Heart right ventricle (tissue), 16 donors: Measurements from ENCODE around the gene DEFB116. TPM values are rescaled to one million over a fixed set of nuclear protein-coding genes. Genes with fewer than 3 reads are reported as not detected.

ENCODE experiments used
- ATAC-seq, 8 donors: fragments of 200-7000 bp; cut with Tn5 transposase; one replicate each; pipeline ENCODE4 v1.9.1; 2020; ENCODE audit warnings: mild to moderate bottlenecking in 8 of 8, moderate library complexity in 8 of 8, moderate number of reproducible peaks in 1 of 8
- DNase-seq, 2 donors: peaks; one replicate each; pipeline ENCODE4 v3.0.0-alpha.2; 2020
- H3K27ac ChIP-seq, 10 donors: fragments of 200-600 bp; sonication (generic) in 2 of 10; one replicate each; pipeline versions ENCODE4 v1.5.0 to v1.8.0; 2020 to 2022; ENCODE audit warnings: mild to moderate bottlenecking in 3 of 10
- H3K27me3 ChIP-seq, 7 donors: fragments of 200-600 bp; one replicate each; pipeline ENCODE4 v1.8.0; 2021 to 2022; ENCODE audit warnings: mild to moderate bottlenecking in 2 of 7
- H3K36me3 ChIP-seq, 9 donors: fragments of 200-600 bp; sonication (generic) in 1 of 9; one replicate each; pipeline versions ENCODE4 v1.5.0 to v1.8.0; 2020 to 2022; ENCODE audit warnings: mild to moderate bottlenecking in 2 of 9
- H3K4me1 ChIP-seq, 9 donors: fragments of 200-600 bp; sonication (generic) in 1 of 9; one replicate each; pipeline versions ENCODE4 v1.5.0 to v1.8.0; 2020 to 2022; ENCODE audit warnings: mild to moderate bottlenecking in 4 of 9
- H3K4me3 ChIP-seq, 10 donors: fragments of 200-600 bp; sonication (generic) in 2 of 10; one replicate each; pipeline versions ENCODE4 v1.5.0 to v1.8.0; 2020 to 2022; ENCODE audit warnings: mild to moderate bottlenecking in 7 of 10, moderate library complexity in 2 of 10
- H3K9me3 ChIP-seq, 11 donors: fragments of 200-600 bp in 10 of 11; sonication (generic) in 2 of 11; one replicate each; pipeline versions ENCODE4 v1.5.0 to v1.8.0; 2013 to 2022; ENCODE audit warnings: mild to moderate bottlenecking in 2 of 11, control low read depth in 1 of 11, moderate library complexity in 1 of 11
- WGBS, 2 donors: extraction: QIAGEN DNeasy Blood & Tissue Kit; methylation state at CpG; one replicate each; pipeline ENCODE4 v1.1.7; 2013; ENCODE audit warnings: inconsistent platforms in 1 of 2; 5-methylcytosine and 5-hydroxymethylcytosine counted together
- intact Hi-C, 10 donors: fragments of 100-400 bp; cut with DNase I; formaldehyde crosslinking; loops; one replicate each; pipeline versions ENCODE4 v1.11.1 to v1.14.2; 2022
- long read RNA-seq, 3 donors: library from polyadenylated mRNA; unstranded; transcript quantifications; one replicate each; pipeline ENCODE4 v2.0.0, GENCODE V29; 2020 to 2021
- polyA plus RNA-seq, 2 donors: library from polyadenylated mRNA; stranded (reverse); fragments of 200-250 nt; gene quantifications; one replicate each; pipeline ENCODE4 v1.2.3, GENCODE V29; 2013
- total RNA-seq, 10 donors: library from RNA; stranded (reverse); fragmentation: NEBNext Ultra II Directional in 3 of 10; extraction: Animal tissue kit (Norgen Biotek cat#: 25700) in 3 of 10; gene quantifications; one replicate each; pipeline versions ENCODE4 v1.2.1 to v1.2.4, GENCODE V29; 2021 to 2023
- TF ChIP-seq, protein P1 (sequence below), 9 donors: fragments of 200-600 bp; sonication (generic) in 2 of 9; IDR thresholded peaks; one replicate each; pipeline versions ENCODE4 v1.5.0 to v1.8.0; 2021 to 2022; ENCODE audit warnings: antibody characterized with exemption in 9 of 9, mild to moderate bottlenecking in 5 of 9, moderate library complexity in 1 of 9
- donor health status: Arrhythmogenic right ventricular cardiomyopathy.
- donor health status: ischemic (EF 13 %, LVEDD 7.1; RV severe dilation, severe dysfunction).
- donor health status: healthy with polysubstance abuse.
- donor health status: DM: no; HTN: yes; CAD: no.
- donor health status: DM: no; HTN: no; CAD: no.
- donor health status: ischemic (EF 25% LVEDD 6.9; RV normal size, moderate dysfunction).
- donor health status: ischemic (EF 25% LVEDD 5.7; RV mildly dilated, moderate dysfunction).
- donor health status: healthy.
- donor health status: DM: yes; HTN: yes; CAD: no.
- donor health status: Ischemic cardiomyopathy.
- donor health status: ischemic (EF 35%, LVEDD 5.7; RV mildly dilated, moderate dysfunction).
- donor health status: nonischemic (EF 11% LVEDD 7.7; RV severe dilation, severe dysfunction).
- donor health status: DM: yes; HTN: yes; CAD: no.
- donor health status: PGD.
- donor health status: ischemic (EF 29% LVEDD 5.4; RV normal size, mild dysfunction).
- donor health status: nonischemic (EF 23%, LVEDD 6.1; RV moderate dilation, normal function).

DEFB116 gene, protein sequence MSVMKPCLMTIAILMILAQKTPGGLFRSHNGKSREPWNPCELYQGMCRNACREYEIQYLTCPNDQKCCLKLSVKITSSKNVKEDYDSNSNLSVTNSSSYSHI
- total RNA-seq (not detected), polyA plus RNA-seq (not detected)
- long read RNA-seq, donor 1, result 0 reads
- long read RNA-seq, donor 2, result 0 reads
- long read RNA-seq, donor 3, result 0 reads

DNA sequence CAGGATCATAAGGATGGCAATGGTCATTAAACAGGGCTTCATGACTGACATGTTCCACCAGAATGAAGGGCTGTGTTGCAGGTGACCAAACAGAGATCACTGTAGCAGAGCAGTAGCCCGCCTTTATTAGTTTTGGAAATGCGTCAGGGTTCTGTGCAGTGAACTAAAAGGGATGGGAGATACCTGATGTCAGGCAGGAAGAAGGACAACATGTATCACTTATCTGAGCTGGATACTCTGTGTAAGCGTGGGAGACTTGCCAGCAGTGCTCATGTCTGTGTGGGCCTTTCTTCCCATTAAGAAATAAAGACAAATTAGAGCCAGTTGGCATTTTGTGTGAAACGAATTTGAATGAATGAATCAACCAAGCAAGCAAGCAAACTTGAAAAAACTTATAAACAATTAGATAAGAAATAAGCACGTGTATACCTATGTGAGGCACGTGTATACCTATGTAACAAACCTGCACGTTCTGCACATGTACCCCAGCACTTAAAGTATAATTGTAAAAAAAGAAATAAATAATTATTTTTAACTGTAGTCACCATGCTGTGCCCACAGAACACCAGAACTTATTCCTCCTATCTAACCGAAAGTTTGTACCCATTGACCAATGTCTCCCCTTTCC is at the start of gene DEFB116:
Gene DEFB116 (minus strand): TSS at position 51 of the 628 bp plus-strand sequence. CDS start 0 bp downstream, at position 51.
- Histone ChIP-seq H3K27ac (no peak within 1 kb of the TSS), H3K4me1 (no peaks in the 10 kb centered on the region), H3K9me3 (peaks cover 0 to 14% (median 7%) of the 10 kb centered on the region in 11 donors), H3K4me3 (no peak within 1 kb of the TSS), H3K36me3 (no peaks in the 10 kb centered on the region), H3K27me3 (no peaks in the 10 kb centered on the region)
- DNase-seq (no peak), ATAC-seq (no peak)
- WGBS, 2 donors, result 43 to 48% methylated on average over 8 of the region's 8 CpGs
- intact Hi-C loops, result no loop called here
- TF ChIP-seq, protein P1, sequence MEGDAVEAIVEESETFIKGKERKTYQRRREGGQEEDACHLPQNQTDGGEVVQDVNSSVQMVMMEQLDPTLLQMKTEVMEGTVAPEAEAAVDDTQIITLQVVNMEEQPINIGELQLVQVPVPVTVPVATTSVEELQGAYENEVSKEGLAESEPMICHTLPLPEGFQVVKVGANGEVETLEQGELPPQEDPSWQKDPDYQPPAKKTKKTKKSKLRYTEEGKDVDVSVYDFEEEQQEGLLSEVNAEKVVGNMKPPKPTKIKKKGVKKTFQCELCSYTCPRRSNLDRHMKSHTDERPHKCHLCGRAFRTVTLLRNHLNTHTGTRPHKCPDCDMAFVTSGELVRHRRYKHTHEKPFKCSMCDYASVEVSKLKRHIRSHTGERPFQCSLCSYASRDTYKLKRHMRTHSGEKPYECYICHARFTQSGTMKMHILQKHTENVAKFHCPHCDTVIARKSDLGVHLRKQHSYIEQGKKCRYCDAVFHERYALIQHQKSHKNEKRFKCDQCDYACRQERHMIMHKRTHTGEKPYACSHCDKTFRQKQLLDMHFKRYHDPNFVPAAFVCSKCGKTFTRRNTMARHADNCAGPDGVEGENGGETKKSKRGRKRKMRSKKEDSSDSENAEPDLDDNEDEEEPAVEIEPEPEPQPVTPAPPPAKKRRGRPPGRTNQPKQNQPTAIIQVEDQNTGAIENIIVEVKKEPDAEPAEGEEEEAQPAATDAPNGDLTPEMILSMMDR (IDR thresholded peaks at IDR 0.05), result no peak

DNA sequence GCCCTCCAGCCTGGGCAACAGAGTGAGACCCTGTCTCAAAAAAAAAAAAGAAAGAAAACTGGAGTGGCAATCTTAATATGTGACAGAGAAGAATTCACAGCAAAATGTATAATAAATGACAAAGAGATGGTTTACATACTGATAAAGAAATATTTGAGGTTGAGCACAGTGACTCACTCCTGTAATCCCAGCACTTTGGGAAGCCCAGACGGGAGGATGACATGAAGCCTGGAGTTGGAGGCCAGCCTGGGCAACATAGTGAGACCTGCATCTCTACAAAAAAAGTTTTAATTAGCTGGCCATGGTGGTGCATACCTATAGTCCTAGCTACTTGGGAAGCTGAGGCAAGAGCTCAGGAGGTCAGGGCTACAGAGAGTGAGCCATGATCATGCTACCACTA is 47.6 kb upstream of the DEFB116 start:
- Histone ChIP-seq H3K27me3 (peaks cover 0 to 16% (median 0%) of the 10 kb centered on the region in 7 donors), H3K27ac (no peak overlapping the region), H3K4me3 (no peak overlapping the region), H3K36me3 (no peaks in the 10 kb centered on the region), H3K4me1 (no peaks in the 10 kb centered on the region), H3K9me3 (peaks cover 0 to 13% (median 0%) of the 10 kb centered on the region in 11 donors)
- TF ChIP-seq, protein P1 (IDR thresholded peaks at IDR 0.05), result no peak
- 50 to 62% methylated on average over 1 of the region's 1 CpG for WGBS, 2 donors
- ATAC-seq (no peak), DNase-seq (no peak)
- intact Hi-C loops, result no loop called here

DNA sequence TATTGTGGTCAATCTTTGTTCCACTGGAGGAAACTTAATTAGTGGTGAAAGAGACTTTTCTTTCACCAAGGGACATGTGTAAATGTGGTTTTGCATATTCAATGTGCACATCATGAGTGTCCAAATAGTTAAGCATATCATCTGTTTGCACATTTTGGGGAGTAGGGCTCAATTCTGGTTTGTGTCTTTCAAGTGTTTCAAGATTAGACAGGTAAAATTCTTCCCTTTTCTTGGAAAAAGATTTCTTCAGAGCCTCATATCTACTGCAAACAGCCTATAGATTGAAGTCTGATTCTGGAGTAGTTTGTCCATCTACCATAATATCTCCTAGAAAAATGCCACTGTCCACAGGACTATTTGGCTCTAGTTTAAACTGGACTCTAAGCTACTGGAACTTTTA is 33.1 kb upstream of the DEFB116 start:
- TF ChIP-seq, protein P1 (IDR thresholded peaks at IDR 0.05), result no peak
- no peak for ATAC-seq

DNA sequence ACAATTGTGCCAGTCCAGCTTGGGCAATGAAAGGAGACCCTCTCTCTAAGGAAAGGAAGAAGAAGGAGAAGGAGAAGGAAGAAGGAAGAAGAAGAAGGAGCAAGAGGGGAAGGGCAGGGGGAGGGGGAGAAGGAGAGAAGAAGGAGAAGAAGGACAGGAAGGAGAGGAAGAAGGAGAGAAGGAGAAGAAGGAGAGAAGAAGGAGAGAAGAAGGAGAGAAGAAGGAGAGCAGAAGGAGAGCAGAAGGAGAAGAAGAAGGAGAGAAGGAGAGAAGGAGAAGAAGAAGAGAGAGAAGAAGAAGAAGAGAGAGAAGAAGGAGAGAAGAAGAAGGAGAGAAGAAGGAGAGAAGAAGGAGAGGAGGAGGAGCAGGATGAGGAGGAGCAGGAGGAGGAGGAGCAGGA is 22.5 kb upstream of the DEFB116 start:
- intact Hi-C loops, result no loop called here
- Histone ChIP-seq H3K9me3 (peaks cover 0 to 28% (median 0%) of the 10 kb centered on the region in 11 donors), H3K27me3 (no peaks in the 10 kb centered on the region), H3K27ac (no peak overlapping the region), H3K4me3 (no peak overlapping the region), H3K36me3 (no peaks in the 10 kb centered on the region), H3K4me1 (no peaks in the 10 kb centered on the region)
- TF ChIP-seq, protein P1 (IDR thresholded peaks at IDR 0.05), result no peak
- DNase-seq (no peak), ATAC-seq (no peak)

More for the DNA sequence above, 33.1 kb upstream of the DEFB116 start:
- no peak for DNase-seq
- H3K9me3 ChIP-seq, result no peaks in the 10 kb centered on the region
- no peak overlapping the region for H3K27ac ChIP-seq
- H3K4me1 ChIP-seq, result no peaks in the 10 kb centered on the region
- H3K27me3 ChIP-seq, result peaks cover 0 to 3% (median 0%) of the 10 kb centered on the region in 7 donors
- no peaks in the 10 kb centered on the region for H3K36me3 ChIP-seq
- no peak overlapping the region for H3K4me3 ChIP-seq
- intact Hi-C loops, result no loop called here
